GM12878 (cell line): ENCODE measurements around the gene VEZF1. TPM values are rescaled to one million over a fixed set of nuclear protein-coding genes. Genes with fewer than 3 reads are reported as not detected.

Experiments
- ATAC-seq: fragments of 200-7000 bp; cut with Tn5 transposase; 3 replicates; pipeline ENCODE4 v1.9.1; 2020; ENCODE audit warnings: mild to moderate bottlenecking, moderate library complexity
- BruUV-seq: library from RNA; stranded (reverse); fragments of 400-500 nt; replicated peaks from 2 replicates; lab custom pipeline; 2021; lab: Mats Ljungman, UMichigan
- CTCF ChIA-PET: fragments of 300-600 bp; sonication (Branson Sonifier 250); formaldehyde crosslinking; extraction: SDS; loops from one replicate; lab custom pipeline; 2021; ENCODE audit warnings: inconsistent platforms; lab: Yijun Ruan, JAX
- POLR2A ChIA-PET: fragments of 350-600 bp; formaldehyde crosslinking; extraction: SDS; loops from one replicate; lab custom pipeline; 2021; ENCODE audit warnings: inconsistent platforms; lab: Charles Lee
- RAD21 ChIA-PET: fragments of 300-600 bp; sonication (Branson Sonifier 250); formaldehyde crosslinking; loops from one replicate; lab custom pipeline; 2023; ENCODE audit warnings: antibody characterized with exemption; ENCODE audit not compliant: unreplicated experiment; lab: Charles Lee
- SMC1A ChIA-PET: fragments of 300-600 bp; sonication (Branson Sonifier 250); formaldehyde crosslinking; loops from one replicate; lab custom pipeline; 2023; ENCODE audit not compliant: unreplicated experiment, uncharacterized antibody; lab: Charles Lee
- DNase-seq: peaks from one replicate; pipeline ENCODE4 v3.0.0-alpha.2; 2011; ENCODE audit warnings: low read depth, low spot score
- FAIRE-seq: peaks from 3 replicates; lab custom pipeline; 2011; peaks lifted over from hg19 to GRCh38; lab: Jason Lieb, UNC
- H2AFZ ChIP-seq: 2 replicates; pipeline ENCODE4 v1.6.0; 2011; ENCODE audit warnings: low read depth, low read length, control low read depth; ENCODE audit not compliant: control insufficient read depth
- H3K27ac ChIP-seq: 2 replicates; pipeline ENCODE4 v1.5.1; 2011; ENCODE audit warnings: control low read depth; ENCODE audit not compliant: control insufficient read depth, insufficient read depth
- H3K27me3 ChIP-seq, 2 experiments: replicated peaks in 1 of 2; 2 replicates each; pipeline versions ENCODE4 v1.6.0 to v1.6.1; 2011; ENCODE audit warnings: low read length in 1 of 2; ENCODE audit not compliant: control insufficient read depth in 2 of 2, insufficient read depth in 2 of 2
- H3K36me3 ChIP-seq, 2 experiments: 2 replicates each; pipeline ENCODE4 v1.5.1; 2011; ENCODE audit warnings: low read length in 1 of 2; ENCODE audit not compliant: control insufficient read depth in 2 of 2, insufficient read depth in 2 of 2
- H3K4me1 ChIP-seq: 2 replicates; pipeline ENCODE4 v1.6.1; 2011; ENCODE audit warnings: mild to moderate bottlenecking, low read length, moderate library complexity, mixed read lengths; ENCODE audit not compliant: control insufficient read depth, insufficient read depth
- H3K4me2 ChIP-seq: 2 replicates; pipeline ENCODE4 v1.6.0; 2011; ENCODE audit warnings: control low read depth; ENCODE audit not compliant: control insufficient read depth, insufficient read depth
- H3K4me3 ChIP-seq: fragments of 200-600 bp; sonication (generic); 2 replicates; pipeline ENCODE4 v1.5.1; 2016
- H3K79me2 ChIP-seq: 2 replicates; pipeline ENCODE4 v1.6.0; 2011; ENCODE audit warnings: low read length; ENCODE audit not compliant: control insufficient read depth, insufficient read depth
- H3K9ac ChIP-seq: 2 replicates; pipeline ENCODE4 v1.8.0; 2011; ENCODE audit warnings: low read length, control low read depth, mixed read lengths; ENCODE audit not compliant: control insufficient read depth, insufficient read depth
- H3K9me3 ChIP-seq: replicated peaks from 3 replicates; pipeline ENCODE4 v1.5.1; 2011; ENCODE audit warnings: mild to moderate bottlenecking, low read length; ENCODE audit not compliant: control insufficient read depth, insufficient read depth
- H4K20me1 ChIP-seq: 2 replicates; pipeline ENCODE4 v1.6.0; 2011; ENCODE audit not compliant: control insufficient read depth, insufficient read depth
- NBN ChIP-seq: fragments of 450-650 bp; IDR thresholded peaks from 2 replicates; pipeline ENCODE4 v1.6.1; 2016
- NKRF ChIP-seq: fragments of 450-650 bp; conservative IDR thresholded peaks from 2 replicates; pipeline ENCODE4 v1.6.1; 2017; ENCODE audit warnings: mild to moderate bottlenecking, moderate library complexity
- RBBP5 ChIP-seq: fragments of 200-600 bp; sonication (generic); conservative IDR thresholded peaks from 2 replicates; pipeline ENCODE4 v1.6.1; 2016
- RFX5 ChIP-seq: IDR thresholded peaks from 2 replicates; pipeline ENCODE4 v1.6.1; 2011; ENCODE audit warnings: low read depth, low read length, improper control_type of control experiment
- SREBF1 ChIP-seq: IDR thresholded peaks from 2 replicates; pipeline ENCODE4 v1.6.1; 2012; ENCODE audit warnings: mild to moderate bottlenecking, low read length
- STAT1 ChIP-seq: fragments of 450-650 bp; conservative IDR thresholded peaks from 2 replicates; pipeline ENCODE4 v1.6.1; 2014; ENCODE audit warnings: antibody characterized with exemption, mild to moderate bottlenecking
- WGBS: methylation state at CpG from one replicate; pipeline ENCODE4 v1.1.6; 2016; ENCODE audit warnings: low lambda C conversion rate; ENCODE audit not compliant: insufficient replicate concordance, insufficient coverage; ENCODE audit errors: missing lambda C conversion rate; 5-methylcytosine and 5-hydroxymethylcytosine counted together
- in situ Hi-C: fragments of 300-500 bp; cut with MboI; formaldehyde crosslinking; loops from 9 replicates; pipeline ENCODE4 v1.14.3; 2018; ENCODE audit warnings: mixed read lengths
- intact Hi-C: fragments of 100-400 bp; cut with micrococcal nuclease; formaldehyde crosslinking; loops from one replicate; pipeline ENCODE4 v1.14.2; 2022; ENCODE audit not compliant: unreplicated experiment
- polyA plus RNA-seq, 11 experiments: library from polyadenylated mRNA; depleted of rRNA in 4 of 11; unstranded in 6 of 11; stranded (reverse) in 5 of 11; fragments of >200 nt; fragmentation: Nextera tagmentation in 4 of 11; fragmentation: Illumina TruSeq in 1 of 11; extraction: Ambion mirVana in 4 of 11; extraction: Trizol in 1 of 11; gene quantifications; 1 replicate in 1 of 11; 2 replicates in 10 of 11; pipeline versions ENCODE4 v1.2.1 to v1.2.3, GENCODE V29; 2011 to 2016; ENCODE audit warnings: inconsistent platforms in 2 of 11, missing spikeins in 2 of 11, low read depth in 1 of 11
- total RNA-seq, 4 experiments: library from RNA; depleted of rRNA in 3 of 4; stranded (reverse); fragments of >200 nt in 3 of 4; fragmentation: Illumina TruSeq in 1 of 4; extraction: Trizol in 1 of 4; gene quantifications; 2 replicates each; pipeline versions ENCODE4 v1.2.1 to v1.2.3, GENCODE V29; 2013 to 2021
- TF ChIP-seq, protein P1 (sequence below): IDR thresholded peaks from 2 replicates; pipeline ENCODE4 v1.6.1; 2012; ENCODE audit warnings: improper control_type of control experiment, low read depth, low read length; ENCODE audit not compliant: insufficient replicate concordance

The VEZF1 gene
- total and polyA plus RNA-seq, 10 of the 15 experiments (the other 5 are each of a cell fraction or from before 2014, with no cell fraction given): 9.5 to 28.2 (median 20.3) TPM

DNA sequence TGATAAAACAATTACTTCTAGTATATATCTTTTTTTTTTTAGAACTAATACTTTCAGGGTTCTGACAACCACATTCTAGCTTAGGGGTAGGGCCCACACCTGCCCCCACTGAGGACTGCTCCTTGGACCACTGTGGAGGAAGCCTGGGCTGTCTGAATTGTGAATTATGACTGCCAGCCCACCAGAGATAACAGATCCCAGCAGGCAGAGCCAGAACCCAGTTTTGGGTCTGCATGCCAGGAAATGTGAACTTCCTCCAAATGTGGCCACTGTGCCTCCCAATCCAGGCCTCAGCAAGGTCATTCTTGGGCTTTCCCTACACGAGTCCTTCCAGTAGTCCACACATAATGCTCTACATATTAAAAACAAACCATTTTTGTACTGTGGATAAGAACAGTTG is 15.9 kb downstream of the VEZF1 start (continued):
- no peak for TF ChIP-seq RFX5
- no peak for TF ChIP-seq STAT1
- TF ChIP-seq SREBF1: no peak
- TF ChIP-seq, protein P1, sequence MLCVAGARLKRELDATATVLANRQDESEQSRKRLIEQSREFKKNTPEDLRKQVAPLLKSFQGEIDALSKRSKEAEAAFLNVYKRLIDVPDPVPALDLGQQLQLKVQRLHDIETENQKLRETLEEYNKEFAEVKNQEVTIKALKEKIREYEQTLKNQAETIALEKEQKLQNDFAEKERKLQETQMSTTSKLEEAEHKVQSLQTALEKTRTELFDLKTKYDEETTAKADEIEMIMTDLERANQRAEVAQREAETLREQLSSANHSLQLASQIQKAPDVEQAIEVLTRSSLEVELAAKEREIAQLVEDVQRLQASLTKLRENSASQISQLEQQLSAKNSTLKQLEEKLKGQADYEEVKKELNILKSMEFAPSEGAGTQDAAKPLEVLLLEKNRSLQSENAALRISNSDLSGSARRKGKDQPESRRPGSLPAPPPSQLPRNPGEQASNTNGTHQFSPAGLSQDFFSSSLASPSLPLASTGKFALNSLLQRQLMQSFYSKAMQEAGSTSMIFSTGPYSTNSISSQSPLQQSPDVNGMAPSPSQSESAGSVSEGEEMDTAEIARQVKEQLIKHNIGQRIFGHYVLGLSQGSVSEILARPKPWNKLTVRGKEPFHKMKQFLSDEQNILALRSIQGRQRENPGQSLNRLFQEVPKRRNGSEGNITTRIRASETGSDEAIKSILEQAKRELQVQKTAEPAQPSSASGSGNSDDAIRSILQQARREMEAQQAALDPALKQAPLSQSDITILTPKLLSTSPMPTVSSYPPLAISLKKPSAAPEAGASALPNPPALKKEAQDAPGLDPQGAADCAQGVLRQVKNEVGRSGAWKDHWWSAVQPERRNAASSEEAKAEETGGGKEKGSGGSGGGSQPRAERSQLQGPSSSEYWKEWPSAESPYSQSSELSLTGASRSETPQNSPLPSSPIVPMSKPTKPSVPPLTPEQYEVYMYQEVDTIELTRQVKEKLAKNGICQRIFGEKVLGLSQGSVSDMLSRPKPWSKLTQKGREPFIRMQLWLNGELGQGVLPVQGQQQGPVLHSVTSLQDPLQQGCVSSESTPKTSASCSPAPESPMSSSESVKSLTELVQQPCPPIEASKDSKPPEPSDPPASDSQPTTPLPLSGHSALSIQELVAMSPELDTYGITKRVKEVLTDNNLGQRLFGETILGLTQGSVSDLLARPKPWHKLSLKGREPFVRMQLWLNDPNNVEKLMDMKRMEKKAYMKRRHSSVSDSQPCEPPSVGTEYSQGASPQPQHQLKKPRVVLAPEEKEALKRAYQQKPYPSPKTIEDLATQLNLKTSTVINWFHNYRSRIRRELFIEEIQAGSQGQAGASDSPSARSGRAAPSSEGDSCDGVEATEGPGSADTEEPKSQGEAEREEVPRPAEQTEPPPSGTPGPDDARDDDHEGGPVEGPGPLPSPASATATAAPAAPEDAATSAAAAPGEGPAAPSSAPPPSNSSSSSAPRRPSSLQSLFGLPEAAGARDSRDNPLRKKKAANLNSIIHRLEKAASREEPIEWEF: no peak
- TF ChIP-seq NBN: no peak

- intact Hi-C loops: no loop called here
- SMC1A ChIA-PET: interaction anchor here (1.3 to 1.4 kb wide), 2 partner anchors 10 to 14 kb away, joined by 3 to 6 read pairs; no protein-coding TSS in a partner anchor
- CTCF ChIA-PET: interaction anchor here (0.6 to 2.0 kb wide), 5 partner anchors 10 to 718 kb away, joined by 3 to 8 read pairs (median 3); no protein-coding TSS in a partner anchor
- Histone ChIP-seq H3K4me1 (no peaks in the 10 kb centered on the region), H4K20me1 (no peaks in the 10 kb centered on the region), H2AFZ (no peak overlapping the region), H3K4me2 (no peak overlapping the region), H3K79me2 (no peaks in the 10 kb centered on the region), H3K36me3 (peaks cover 6 to 14% of the 10 kb centered on the region in 2 experiments), H3K27me3 (no peaks in the 10 kb centered on the region), H3K9me3 (no peaks in the 10 kb centered on the region), H3K9ac (no peak overlapping the region), H3K4me3 (no peak overlapping the region), H3K27ac (no peak overlapping the region)
- 93% methylated on average over 10 of the region's 10 CpGs for WGBS
- ATAC-seq: no peak
- no peak for DNase-seq
- POLR2A ChIA-PET: no interaction called here
- in situ Hi-C loops: no loop called here
- TF ChIP-seq NKRF (no peak), RBBP5 (no peak)
- no peak for FAIRE-seq
- BruUV-seq: no TSS peak
- RAD21 ChIA-PET: interaction anchor here (0.8 kb wide), 1 partner anchor 22 kb away, joined by 3 read pairs; no protein-coding TSS in a partner anchor
These were observed 16.5 kb downstream of the VEZF1 start for GRCh38 chr17:57971572-57971971.
